ENCODE data around the gene ZIC3. TPM values are rescaled to one million over a fixed set of nuclear protein-coding genes. Genes with fewer than 3 reads are reported as not detected.

The ZIC3 gene
- total RNA-seq, 2 donors from 2014 or later, result not detected

DNA sequence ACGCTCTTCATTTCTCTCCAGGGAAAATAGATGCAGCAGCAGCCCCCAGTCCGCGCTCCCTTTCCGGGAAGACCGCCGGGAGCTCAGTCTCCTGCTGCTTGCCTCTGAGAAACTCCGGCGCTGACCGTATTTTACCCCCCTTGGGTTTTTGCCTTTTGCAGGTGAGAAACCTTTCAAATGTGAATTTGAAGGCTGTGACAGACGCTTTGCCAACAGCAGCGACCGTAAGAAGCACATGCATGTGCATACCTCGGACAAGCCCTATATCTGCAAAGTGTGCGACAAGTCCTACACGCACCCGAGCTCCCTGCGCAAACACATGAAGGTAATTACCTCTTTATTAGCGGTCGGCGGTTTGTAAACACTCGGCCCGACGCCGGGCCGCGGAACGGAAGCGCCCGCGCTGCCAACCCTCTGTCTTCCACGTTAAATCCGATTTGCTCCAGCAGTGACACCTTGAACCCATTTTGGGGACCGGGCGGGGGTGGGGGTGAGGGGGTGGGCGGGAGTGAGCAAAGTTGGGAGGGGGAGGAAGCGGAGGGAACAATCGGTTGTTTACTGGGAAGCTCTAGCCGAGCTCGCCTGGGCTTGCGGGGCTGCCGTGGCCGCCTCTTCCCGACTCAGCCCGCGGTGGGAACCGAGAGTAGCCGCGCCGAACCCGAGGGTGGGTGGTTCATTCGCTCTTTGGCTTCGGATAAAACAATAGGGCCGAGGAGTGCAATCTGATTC lies 3.0 kb downstream of the ZIC3 start:
- H3K27me3 ChIP-seq (replicated peaks; ENCODE audit: insufficient read depth), result no peaks in the 10 kb centered on the region
- ATAC-seq (ENCODE audit: insufficient number of reproducible peaks, low FRiP score, low read depth), result no peak
- no peak overlapping the region for H3K27ac ChIP-seq
- H3K4me1 ChIP-seq (ENCODE audit: control insufficient read depth in 1 of 2, low read depth in 2 of 2), result peaks cover 0 to 20% of the 10 kb centered on the region in 2 donors
- no peak for DNase-seq (ENCODE audit: low spot score)
- no peaks in the 10 kb centered on the region for H3K36me3 ChIP-seq
- TF ChIP-seq, protein P1, sequence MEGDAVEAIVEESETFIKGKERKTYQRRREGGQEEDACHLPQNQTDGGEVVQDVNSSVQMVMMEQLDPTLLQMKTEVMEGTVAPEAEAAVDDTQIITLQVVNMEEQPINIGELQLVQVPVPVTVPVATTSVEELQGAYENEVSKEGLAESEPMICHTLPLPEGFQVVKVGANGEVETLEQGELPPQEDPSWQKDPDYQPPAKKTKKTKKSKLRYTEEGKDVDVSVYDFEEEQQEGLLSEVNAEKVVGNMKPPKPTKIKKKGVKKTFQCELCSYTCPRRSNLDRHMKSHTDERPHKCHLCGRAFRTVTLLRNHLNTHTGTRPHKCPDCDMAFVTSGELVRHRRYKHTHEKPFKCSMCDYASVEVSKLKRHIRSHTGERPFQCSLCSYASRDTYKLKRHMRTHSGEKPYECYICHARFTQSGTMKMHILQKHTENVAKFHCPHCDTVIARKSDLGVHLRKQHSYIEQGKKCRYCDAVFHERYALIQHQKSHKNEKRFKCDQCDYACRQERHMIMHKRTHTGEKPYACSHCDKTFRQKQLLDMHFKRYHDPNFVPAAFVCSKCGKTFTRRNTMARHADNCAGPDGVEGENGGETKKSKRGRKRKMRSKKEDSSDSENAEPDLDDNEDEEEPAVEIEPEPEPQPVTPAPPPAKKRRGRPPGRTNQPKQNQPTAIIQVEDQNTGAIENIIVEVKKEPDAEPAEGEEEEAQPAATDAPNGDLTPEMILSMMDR (IDR thresholded peaks at IDR 0.05), result no peak
- no peaks in the 10 kb centered on the region for H3K9me3 ChIP-seq
- no peak overlapping the region for H3K4me3 ChIP-seq

DNA sequence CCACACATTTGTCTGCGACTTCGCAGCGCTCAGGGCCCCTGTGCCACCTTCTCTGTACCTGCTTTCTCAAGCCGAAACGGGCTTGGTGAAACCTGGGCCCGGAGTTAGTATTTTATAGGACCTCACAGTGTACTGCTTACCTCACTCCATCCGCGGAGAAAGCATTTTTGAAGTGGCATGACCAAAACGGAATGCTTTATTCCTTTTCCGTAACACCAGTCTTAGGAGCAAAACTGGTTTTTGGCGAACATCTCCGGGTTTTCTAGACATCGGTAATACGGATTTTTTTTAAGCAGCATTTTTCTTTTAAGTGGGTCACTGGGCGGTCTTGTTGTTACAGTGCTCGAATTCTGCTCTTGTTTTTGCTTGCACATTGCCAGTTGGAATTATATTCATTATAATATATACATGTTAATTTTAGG lies 3.6 kb downstream of the ZIC3 start:
- no peak overlapping the region for H3K27ac ChIP-seq
- ATAC-seq (ENCODE audit: insufficient number of reproducible peaks, low FRiP score, low read depth), result no peak
- DNase-seq (ENCODE audit: low spot score), result no peak
- TF ChIP-seq, protein P1 (IDR thresholded peaks at IDR 0.05), result no peak
- H3K36me3 ChIP-seq, result no peaks in the 10 kb centered on the region
- H3K27me3 ChIP-seq (replicated peaks; ENCODE audit: insufficient read depth), result no peaks in the 10 kb centered on the region
- H3K9me3 ChIP-seq, result no peaks in the 10 kb centered on the region
- peaks cover 0 to 20% of the 10 kb centered on the region in 2 donors for H3K4me1 ChIP-seq (ENCODE audit: control insufficient read depth in 1 of 2, low read depth in 2 of 2)
- H3K4me3 ChIP-seq, result no peak overlapping the region

DNA sequence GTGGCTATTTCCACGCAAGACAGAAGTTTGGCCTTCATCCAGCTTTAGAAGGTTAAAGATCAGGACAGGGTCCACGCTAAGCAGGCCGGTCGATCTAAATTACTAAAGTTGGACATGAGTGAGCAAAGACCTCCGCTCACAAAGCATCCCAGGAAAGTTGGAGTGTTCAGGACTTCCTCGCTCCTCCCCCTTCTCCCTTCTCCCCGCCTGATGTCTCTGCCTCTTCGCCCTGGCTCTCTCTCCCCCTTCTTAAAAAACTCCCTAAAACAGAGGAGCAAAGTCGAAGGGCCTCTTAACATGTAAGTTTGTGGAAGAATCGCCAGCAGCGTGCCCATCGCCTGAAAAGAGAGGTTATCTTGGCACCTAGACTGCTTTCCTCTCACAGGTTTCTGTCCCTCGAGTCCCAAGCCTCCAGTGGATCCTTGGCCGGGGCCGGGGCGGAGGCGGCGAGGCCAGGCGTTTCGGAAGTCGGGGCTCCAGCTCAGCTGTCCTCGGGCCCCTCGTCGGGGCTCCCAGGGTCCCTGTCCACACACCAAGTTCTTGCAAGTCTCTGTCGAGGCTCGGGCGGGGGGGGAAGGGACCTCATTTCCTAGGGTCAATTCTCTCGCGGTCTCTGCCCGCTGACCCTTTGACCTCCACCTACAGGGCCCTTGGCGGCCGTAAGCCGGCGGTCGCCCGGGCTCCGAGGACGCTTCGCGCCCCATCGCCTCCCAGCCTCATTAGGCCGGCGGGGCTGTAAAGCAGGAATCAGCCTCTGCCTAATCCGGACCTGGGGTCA lies 7.6 kb downstream of the ZIC3 start:
- H3K36me3 ChIP-seq, result no peaks in the 10 kb centered on the region
- TF ChIP-seq, protein P1 (IDR thresholded peaks at IDR 0.05), result no peak
- peaks cover 3% of the 10 kb centered on the region for H3K27me3 ChIP-seq (replicated peaks; ENCODE audit: insufficient read depth)
- no peaks in the 10 kb centered on the region for H3K9me3 ChIP-seq
- no peak overlapping the region for H3K4me3 ChIP-seq
- DNase-seq (ENCODE audit: low spot score) (no peak), ATAC-seq (ENCODE audit: insufficient number of reproducible peaks, low FRiP score, low read depth) (no peak)
- H3K27ac ChIP-seq, result no peak overlapping the region
- no peaks in the 10 kb centered on the region for H3K4me1 ChIP-seq (ENCODE audit: control insufficient read depth in 1 of 2, low read depth in 2 of 2)

DNA sequence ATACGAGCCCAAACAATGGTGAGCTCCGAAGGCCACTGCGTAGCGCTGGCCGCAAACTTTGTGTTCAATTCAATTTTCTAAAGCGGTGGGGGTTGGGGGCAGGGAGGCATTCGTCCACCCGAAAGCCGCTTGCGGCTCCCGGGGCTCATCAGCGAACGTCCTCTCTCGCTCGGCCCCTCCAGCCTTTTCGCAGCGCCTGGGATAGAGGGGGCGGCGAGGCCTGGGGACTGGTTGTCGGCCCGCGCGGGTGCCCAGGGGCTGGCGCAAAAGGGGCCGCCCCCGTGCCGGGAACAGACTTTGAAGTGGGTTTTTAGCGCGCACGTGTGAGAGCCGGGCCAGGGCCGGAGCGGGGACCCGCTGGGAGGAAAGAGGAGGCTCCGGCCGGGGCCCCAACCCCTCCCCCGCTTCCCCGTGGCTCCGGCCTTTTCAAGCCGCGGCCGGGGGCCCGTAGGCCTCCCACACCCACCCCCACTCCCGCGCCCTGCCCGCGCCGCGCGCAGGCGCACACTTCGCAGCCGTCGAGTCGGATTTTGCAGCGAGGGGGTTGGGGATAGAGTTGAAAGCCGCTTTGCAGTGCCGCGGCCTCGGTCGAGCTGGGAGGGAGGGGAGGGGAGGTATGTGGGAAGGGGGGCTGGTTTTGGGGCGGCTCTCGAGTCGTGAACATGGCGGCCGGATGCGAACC lies 8.3 kb downstream of the ZIC3 start:
- TF ChIP-seq, protein P1 (IDR thresholded peaks at IDR 0.05), result no peak
- H3K36me3 ChIP-seq, result no peaks in the 10 kb centered on the region
- no peak overlapping the region for H3K4me3 ChIP-seq
- ATAC-seq (ENCODE audit: insufficient number of reproducible peaks, low FRiP score, low read depth), result no peak
- H3K27ac ChIP-seq, result no peak overlapping the region
- no peak for DNase-seq (ENCODE audit: low spot score)
- H3K9me3 ChIP-seq, result no peaks in the 10 kb centered on the region
- no peaks in the 10 kb centered on the region for H3K4me1 ChIP-seq (ENCODE audit: control insufficient read depth in 1 of 2, low read depth in 2 of 2)
- H3K27me3 ChIP-seq (replicated peaks; ENCODE audit: insufficient read depth), result peaks cover 3% of the 10 kb centered on the region

DNA sequence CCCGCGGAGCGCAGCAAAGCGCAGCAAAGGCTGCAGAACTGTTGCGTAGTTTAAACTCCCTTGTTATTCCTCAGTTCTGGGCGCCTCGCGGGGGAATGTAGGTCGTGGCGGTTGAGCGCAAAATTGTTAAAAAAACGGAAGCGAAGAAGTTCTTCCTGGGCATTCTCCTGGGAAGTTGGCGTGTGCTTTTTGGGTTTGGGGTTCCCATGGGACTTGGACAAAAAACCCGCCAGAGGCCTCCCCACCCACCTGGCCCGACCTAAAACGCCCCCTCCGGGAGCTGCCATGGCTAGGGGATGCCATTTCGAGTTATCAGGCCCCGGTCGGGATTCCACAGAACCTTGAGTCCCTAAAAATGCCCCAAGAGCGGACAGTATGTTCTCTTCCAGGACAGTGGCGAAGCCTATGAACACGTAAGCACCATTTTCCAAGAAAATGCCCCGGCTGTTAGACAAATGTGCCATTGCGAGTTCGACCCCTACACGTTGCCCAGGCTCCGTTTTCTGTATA lies 8.9 kb downstream of the ZIC3 start:
- Histone ChIP-seq H3K4me3 (no peak overlapping the region), H3K9me3 (no peaks in the 10 kb centered on the region), H3K4me1 (ENCODE audit: control insufficient read depth in 1 of 2, low read depth in 2 of 2) (no peaks in the 10 kb centered on the region), H3K36me3 (no peaks in the 10 kb centered on the region), H3K27me3 (replicated peaks; ENCODE audit: insufficient read depth) (peaks cover 3% of the 10 kb centered on the region), H3K27ac (no peak overlapping the region)
- TF ChIP-seq, protein P1 (IDR thresholded peaks at IDR 0.05), result no peak
- no peak for DNase-seq (ENCODE audit: low spot score)
- ATAC-seq (ENCODE audit: insufficient number of reproducible peaks, low FRiP score, low read depth), result no peak

Data from thoracic aorta (tissue), 2 donors.